ENCODE data around the gene S100A13.
A peak's percentile ranks its signal among the peaks of the same experiment; 100 is the strongest.
"Not testable (repeated sequence)": the region's sequence is repeated elsewhere in the genome, so short reads cannot be mapped to it uniquely, and the experiment has no call there.

S100A13 gene

DNA sequence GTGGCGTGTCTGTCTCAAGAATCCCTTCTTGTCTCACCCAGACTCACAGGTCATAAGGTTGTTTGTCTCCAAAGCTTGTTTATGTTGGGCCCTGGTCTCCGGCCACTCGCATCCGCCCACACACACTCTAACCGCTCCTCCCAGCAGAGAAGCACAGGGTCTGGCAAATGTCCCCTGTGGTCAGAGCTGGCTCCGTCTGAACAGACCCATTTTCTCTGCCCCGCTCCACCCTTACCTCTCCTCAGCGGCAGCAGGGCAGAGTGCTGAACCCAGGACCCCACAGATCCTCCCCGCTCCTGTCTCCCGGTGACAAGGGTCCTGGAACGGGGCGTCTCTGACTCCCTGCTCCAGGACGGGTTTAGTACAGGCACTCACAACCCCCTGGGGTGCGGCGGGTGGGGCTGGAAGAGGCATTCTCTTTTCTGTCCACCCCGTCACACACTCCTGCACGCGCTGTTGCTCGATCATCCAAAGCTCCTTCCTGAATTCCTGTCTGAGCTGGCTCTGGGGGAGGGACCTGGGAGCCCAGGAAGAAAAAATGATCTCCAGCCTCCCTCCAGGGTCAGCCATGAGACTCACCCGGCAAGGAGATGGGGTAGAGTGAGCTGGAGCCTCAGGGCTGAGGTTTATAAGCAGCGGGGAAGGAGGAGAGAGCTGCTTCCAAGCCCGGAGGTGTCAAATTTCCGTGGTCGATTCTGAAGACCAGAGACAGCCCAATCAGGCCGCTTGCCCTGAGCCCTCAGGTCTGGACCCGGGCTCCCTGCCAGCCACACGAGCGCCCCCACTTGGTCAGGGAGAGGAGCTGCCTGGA is at the start of gene S100A13:
Gene S100A13, minus strand, starts transcription at position 602 of the 811 bp plus-strand sequence. CDS start 1,033 bp downstream, outside the sequence.
- DNase-seq = no peak

GRCh38 chr1:153673511-153673910 is 46.2 kb upstream of the S100A13 start:
- no peak for DNase-seq

- peak; percentile 35 for DNase-seq
Measured at GRCh38 chr1:153671628-153672353, 44.5 kb upstream of the S100A13 start.

GRCh38 chr1:153670859-153671627 is 43.7 kb upstream of the S100A13 start, which contains the start of gene ILF2:
ILF2 (minus strand) TSS chr1:153670993; CDS start chr1:153670922, 71 bp downstream.
- DNase-seq = peak; percentile 97

GRCh38 chr1:153670257-153670858 is 43.1 kb upstream of the S100A13 start:
- peak; percentile 33 for DNase-seq

- no peak for DNase-seq
Measured at GRCh38 chr1:153669606-153670005, 42.3 kb upstream of the S100A13 start.

GRCh38 chr1:153668672-153669071 is 41.4 kb upstream of the S100A13 start:
- DNase-seq = not testable (repeated sequence)

GRCh38 chr1:153667439-153667838 is 40.1 kb upstream of the S100A13 start:
- DNase-seq = no peak

- no peak for DNase-seq
Measured at GRCh38 chr1:153663211-153663610, 35.9 kb upstream of the S100A13 start.

- no peak for DNase-seq
Measured at GRCh38 chr1:153662269-153662668, 35.0 kb upstream of the S100A13 start.

DNA sequence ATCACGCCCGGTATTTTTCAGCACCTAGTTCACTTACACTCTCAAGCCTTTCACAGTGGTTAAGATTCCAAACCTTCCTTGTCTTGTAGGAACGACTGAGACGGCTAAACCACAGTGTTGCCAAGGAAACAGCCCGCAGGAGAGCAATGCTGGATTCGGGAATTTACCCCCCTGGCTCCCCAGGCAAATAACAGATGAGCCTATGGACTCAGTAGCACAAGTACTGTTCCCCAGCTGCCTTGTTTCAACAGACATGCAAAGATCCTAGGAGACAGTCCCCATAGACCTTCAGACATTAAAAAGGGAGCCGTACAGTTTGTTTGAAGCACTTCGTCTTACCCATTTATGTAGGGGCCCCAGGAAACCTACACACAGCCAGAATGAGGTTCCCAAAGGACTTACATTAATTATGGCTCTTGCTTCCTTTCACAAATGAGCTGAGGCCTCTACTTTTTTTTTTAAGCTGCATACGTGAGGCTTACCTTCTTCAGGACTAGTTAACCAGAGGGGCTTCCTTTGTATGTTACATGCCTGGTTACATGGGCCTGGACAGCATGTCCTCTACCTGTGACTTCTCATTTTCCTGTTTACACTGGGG is 33.9 kb upstream of the S100A13 start:
- DNase-seq = no peak

- no peak for DNase-seq
Measured at GRCh38 chr1:153659656-153660055, 32.4 kb upstream of the S100A13 start.

DNA sequence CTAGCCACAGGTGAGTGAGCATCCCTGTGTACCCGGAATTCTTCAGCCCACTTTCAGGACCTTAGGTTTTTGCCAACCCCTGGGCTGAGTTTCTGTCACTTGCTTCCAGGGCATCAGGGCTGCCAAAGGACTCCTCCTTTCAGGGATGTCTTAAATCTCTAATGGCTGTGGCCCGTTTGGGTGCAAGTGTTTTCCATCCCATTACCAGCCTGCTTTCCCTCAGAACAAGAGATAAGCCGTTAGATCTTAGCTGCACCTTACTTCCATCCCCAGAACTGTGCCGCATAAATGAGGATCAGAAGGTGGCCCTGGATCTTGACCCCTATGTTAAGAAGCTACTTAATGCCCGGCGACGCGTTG is 31.9 kb upstream of the S100A13 start:
- no peak for DNase-seq

GRCh38 chr1:153658400-153659174 is 31.3 kb upstream of the S100A13 start, which contains the start of gene SNAPIN:
SNAPIN (plus strand) TSS chr1:153658703; CDS start chr1:153658744, 41 bp downstream.
- DNase-seq = peak; percentile 93

DNA sequence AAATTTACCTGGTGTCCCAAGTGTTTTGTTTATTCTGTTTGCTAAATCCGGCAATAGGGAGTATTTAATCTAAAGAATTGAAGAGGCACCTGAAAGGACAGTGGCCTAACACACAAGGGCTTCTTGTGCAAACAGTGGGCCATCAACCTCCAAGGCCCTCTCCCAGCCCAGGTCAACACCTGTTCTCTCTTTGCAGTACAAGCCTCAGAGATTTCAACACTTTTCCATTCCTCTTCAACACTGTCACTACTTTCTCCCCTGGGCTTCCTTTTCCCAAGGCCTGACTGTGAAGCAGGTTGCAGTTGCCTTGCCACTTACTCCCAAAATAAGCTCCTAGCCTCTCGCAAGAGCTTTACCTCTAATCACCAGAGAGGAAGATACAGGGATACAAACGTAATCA is 28.0 kb upstream of the S100A13 start:
- DNase-seq = no peak

- no peak for DNase-seq
Measured at GRCh38 chr1:153652805-153653500, 25.6 kb upstream of the S100A13 start.

GRCh38 chr1:153651771-153652170 is 24.5 kb upstream of the S100A13 start:
- no peak for DNase-seq

DNA sequence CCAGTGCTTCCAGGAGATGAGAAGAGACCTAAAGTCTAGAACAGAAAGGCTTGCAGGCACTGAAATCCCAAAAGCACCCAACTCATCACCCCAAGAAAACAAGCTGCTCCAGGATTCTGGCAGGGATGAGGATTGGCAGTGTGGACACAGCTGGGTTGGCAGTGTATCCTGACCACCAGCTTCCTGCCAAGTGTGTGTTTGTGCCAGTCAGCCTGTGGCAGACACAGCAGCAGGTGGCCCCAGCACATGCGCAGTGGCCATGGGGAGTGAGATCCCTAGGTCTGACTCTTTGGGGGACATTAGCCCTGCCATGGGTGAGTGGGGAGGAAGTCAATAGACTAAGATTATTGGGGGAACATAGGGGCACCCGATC is 22.5 kb upstream of the S100A13 start:
- DNase-seq = peak; percentile 38

GRCh38 chr1:153649137-153649862 is 22.0 kb upstream of the S100A13 start:
- DNase-seq = peak; percentile 48

- no peak for DNase-seq
Measured at GRCh38 chr1:153648000-153648643, 20.8 kb upstream of the S100A13 start.

Data from CD4-positive, alpha-beta T cell treated with Interleukin-6 for 4 hours (primary cell).